ENCODE results near the gene CPNE5. TPM values are rescaled to one million over a fixed set of nuclear protein-coding genes. Genes with fewer than 3 reads are reported as not detected.
"Not testable (repeated sequence)": the region's sequence is repeated elsewhere in the genome, so short reads cannot be mapped to it uniquely, and the experiment has no call there.

Gene CPNE5
- total and polyA plus RNA-seq, 4 donors, result 0.93 to 5.2 (median 3.8) TPM

DNA sequence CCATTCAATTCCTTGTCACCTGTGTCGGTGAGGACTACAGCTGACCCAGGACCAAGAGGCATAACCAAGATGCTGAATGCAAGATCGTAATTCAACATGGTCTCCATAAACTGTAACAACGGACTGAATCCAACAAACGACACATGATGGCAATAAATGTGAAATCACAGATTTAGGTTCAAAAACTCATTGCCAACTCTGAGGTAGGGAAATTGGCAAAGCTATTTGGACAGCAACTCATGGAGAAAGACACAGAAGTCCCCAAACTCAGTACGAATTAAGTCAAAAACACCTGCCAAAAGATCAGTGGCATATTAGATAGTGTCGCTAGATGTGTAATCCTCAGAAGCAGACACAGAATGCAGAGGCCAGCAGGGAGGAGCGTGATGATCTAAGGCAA is 25.0 kb downstream of the CPNE5 start:
- H3K36me3 ChIP-seq (ENCODE audit: control insufficient read depth in 4 of 4, insufficient read depth in 4 of 4, low read length in 4 of 4), result no peaks in the 10 kb centered on the region
- no peaks in the 10 kb centered on the region for H3K27me3 ChIP-seq (ENCODE audit: control insufficient read depth in 3 of 3, insufficient read depth in 3 of 3, low read length in 2 of 3)
- H3K27ac ChIP-seq (ENCODE audit: low read depth in 1 of 2, low read length in 1 of 2), result no peak overlapping the region
- TF ChIP-seq, protein P1, sequence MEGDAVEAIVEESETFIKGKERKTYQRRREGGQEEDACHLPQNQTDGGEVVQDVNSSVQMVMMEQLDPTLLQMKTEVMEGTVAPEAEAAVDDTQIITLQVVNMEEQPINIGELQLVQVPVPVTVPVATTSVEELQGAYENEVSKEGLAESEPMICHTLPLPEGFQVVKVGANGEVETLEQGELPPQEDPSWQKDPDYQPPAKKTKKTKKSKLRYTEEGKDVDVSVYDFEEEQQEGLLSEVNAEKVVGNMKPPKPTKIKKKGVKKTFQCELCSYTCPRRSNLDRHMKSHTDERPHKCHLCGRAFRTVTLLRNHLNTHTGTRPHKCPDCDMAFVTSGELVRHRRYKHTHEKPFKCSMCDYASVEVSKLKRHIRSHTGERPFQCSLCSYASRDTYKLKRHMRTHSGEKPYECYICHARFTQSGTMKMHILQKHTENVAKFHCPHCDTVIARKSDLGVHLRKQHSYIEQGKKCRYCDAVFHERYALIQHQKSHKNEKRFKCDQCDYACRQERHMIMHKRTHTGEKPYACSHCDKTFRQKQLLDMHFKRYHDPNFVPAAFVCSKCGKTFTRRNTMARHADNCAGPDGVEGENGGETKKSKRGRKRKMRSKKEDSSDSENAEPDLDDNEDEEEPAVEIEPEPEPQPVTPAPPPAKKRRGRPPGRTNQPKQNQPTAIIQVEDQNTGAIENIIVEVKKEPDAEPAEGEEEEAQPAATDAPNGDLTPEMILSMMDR (IDR thresholded peaks at IDR 0.05; ENCODE audit: control extremely low read depth, extremely low read depth), result no peak
- DNase-seq, result no peak
- no peak for ATAC-seq (ENCODE audit: insufficient read depth, low FRiP score)
- H3K4me3 ChIP-seq, result no peak overlapping the region
- 96% methylated on average over 7 of the region's 7 CpGs for WGBS, 2 donors
- no peak overlapping the region for H3K9ac ChIP-seq (ENCODE audit: insufficient read depth in 1 of 2, low read length in 2 of 2)
- no peaks in the 10 kb centered on the region for H3K9me3 ChIP-seq (ENCODE audit: control insufficient read depth in 4 of 4, insufficient read depth in 3 of 4, low read length in 3 of 4)
- peaks cover 0 to 7% (median 0%) of the 10 kb centered on the region in 5 donors for H3K4me1 ChIP-seq (ENCODE audit: control insufficient read depth in 5 of 5, insufficient read depth in 5 of 5, low read length in 5 of 5)

DNA sequence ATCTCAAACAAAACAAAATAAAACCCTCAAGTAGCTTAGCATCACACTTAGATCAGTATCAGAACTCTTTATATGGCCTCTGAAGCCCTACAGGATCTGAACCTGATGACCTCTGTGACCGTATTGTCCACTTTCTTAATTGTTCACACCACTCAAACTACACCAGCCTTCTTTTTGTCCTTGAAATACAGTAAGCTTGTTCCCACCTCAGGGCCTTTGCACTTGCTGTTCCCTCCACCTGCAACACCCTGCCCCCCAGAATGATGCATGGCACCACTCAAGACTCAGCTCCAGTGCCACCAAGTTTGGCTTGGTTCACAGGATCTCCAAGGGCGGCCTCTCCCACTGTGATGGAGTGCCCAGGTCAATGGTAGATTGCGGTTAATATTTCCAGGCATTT is 25.7 kb downstream of the CPNE5 start:
- no peaks in the 10 kb centered on the region for H3K27me3 ChIP-seq (ENCODE audit: control insufficient read depth in 3 of 3, insufficient read depth in 3 of 3, low read length in 2 of 3)
- no peak overlapping the region for H3K27ac ChIP-seq (ENCODE audit: low read depth in 1 of 2, low read length in 1 of 2)
- ATAC-seq (ENCODE audit: insufficient read depth, low FRiP score) (no peak), DNase-seq (no peak)
- peaks cover 0 to 7% (median 0%) of the 10 kb centered on the region in 5 donors for H3K4me1 ChIP-seq (ENCODE audit: control insufficient read depth in 5 of 5, insufficient read depth in 5 of 5, low read length in 5 of 5)
- no peak overlapping the region for H3K4me3 ChIP-seq
- no peak overlapping the region for H3K9ac ChIP-seq (ENCODE audit: insufficient read depth in 1 of 2, low read length in 2 of 2)
- no peaks in the 10 kb centered on the region for H3K36me3 ChIP-seq (ENCODE audit: control insufficient read depth in 4 of 4, insufficient read depth in 4 of 4, low read length in 4 of 4)
- WGBS, 2 donors, result 66 to 85% methylated on average over 3 of the region's 3 CpGs
- H3K9me3 ChIP-seq (ENCODE audit: control insufficient read depth in 4 of 4, insufficient read depth in 3 of 4, low read length in 3 of 4), result no peaks in the 10 kb centered on the region
- TF ChIP-seq, protein P1 (IDR thresholded peaks at IDR 0.05; ENCODE audit: control extremely low read depth, extremely low read depth), result no peak

DNA sequence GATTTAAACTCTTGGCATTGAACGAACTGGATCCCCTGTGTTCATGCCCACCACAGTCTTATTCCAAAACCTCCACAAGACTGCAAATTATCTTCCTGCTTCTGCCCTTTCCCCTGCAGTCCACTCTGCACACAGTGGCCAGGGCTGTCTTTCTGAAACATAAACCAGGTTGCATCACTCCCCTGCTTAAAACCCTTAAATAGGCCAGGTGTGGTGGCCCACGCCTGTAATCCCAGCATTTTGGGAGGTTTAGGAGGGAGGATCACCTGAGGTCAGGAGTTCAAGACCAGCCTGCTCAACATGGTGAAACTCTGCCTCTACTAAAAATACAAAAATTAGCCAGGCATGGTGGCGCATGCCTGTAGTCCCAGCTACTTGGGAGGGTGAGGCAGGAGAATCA is 26.2 kb downstream of the CPNE5 start:
- not testable (repeated sequence) for H3K27ac ChIP-seq (ENCODE audit: low read depth in 1 of 2, low read length in 1 of 2); H3K4me3 ChIP-seq; H3K27me3 ChIP-seq (ENCODE audit: control insufficient read depth in 3 of 3, insufficient read depth in 3 of 3, low read length in 2 of 3); ATAC-seq (ENCODE audit: insufficient read depth, low FRiP score); H3K36me3 ChIP-seq (ENCODE audit: control insufficient read depth in 4 of 4, insufficient read depth in 4 of 4, low read length in 4 of 4); H3K4me1 ChIP-seq (ENCODE audit: control insufficient read depth in 5 of 5, insufficient read depth in 5 of 5, low read length in 5 of 5); H3K9ac ChIP-seq (ENCODE audit: insufficient read depth in 1 of 2, low read length in 2 of 2); DNase-seq; H3K9me3 ChIP-seq (ENCODE audit: control insufficient read depth in 4 of 4, insufficient read depth in 3 of 4, low read length in 3 of 4)
- WGBS, 2 donors, result 92 to 93% methylated on average over 3 of the region's 3 CpGs

DNA sequence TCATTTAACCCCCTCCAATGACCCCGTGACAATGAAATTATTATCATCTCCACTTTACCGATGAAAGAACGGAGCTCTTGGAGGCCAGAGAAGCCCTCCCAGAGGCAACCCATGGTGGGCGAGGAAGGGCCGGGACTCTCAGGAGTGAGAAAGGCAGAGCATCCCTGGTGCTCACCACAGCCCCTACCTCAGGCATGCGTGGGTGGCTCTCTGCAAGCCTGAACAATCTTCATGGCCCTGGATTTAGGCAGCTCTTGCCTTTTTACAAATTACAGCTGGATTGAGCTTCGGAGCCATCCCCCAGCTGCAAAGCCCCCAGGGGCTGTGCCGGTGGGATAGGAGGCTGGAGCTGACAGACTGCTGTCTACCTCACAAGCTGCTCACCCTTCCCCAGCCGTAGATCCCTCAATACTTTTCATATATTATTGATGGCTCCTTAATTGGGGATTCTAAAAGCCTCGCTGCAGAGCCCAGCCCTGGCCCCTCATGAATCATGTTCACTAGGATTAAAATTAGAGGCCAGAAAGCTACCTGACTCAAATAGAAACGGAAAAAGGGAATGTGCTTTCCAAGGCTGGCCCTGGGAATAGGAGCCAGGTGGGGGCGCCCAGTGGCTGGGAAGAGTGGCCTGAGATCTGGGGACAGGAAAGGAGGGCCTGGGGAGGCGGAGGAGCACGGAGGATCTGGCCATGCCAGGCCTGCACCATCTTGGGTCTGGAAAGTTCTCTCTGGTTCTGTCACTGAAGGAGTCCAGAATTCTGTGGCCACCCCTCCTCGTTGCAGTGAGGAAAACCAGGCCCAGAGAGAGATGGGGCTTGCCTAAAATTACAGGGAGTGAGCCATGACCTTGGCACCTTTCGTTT is 29.1 kb downstream of the CPNE5 start:
- ATAC-seq (ENCODE audit: insufficient read depth, low FRiP score), result no peak
- DNase-seq, result no peak
- H3K9me3 ChIP-seq (ENCODE audit: control insufficient read depth in 4 of 4, insufficient read depth in 3 of 4, low read length in 3 of 4), result no peaks in the 10 kb centered on the region
- 94% methylated on average over 16 of the region's 16 CpGs for WGBS, 2 donors
- no peak overlapping the region for H3K9ac ChIP-seq (ENCODE audit: insufficient read depth in 1 of 2, low read length in 2 of 2)
- no peaks in the 10 kb centered on the region for H3K36me3 ChIP-seq (ENCODE audit: control insufficient read depth in 4 of 4, insufficient read depth in 4 of 4, low read length in 4 of 4)
- no peak overlapping the region for H3K4me3 ChIP-seq
- peaks cover 0 to 7% (median 0%) of the 10 kb centered on the region in 5 donors for H3K4me1 ChIP-seq (ENCODE audit: control insufficient read depth in 5 of 5, insufficient read depth in 5 of 5, low read length in 5 of 5)
- peaks cover 0 to 3% (median 0%) of the 10 kb centered on the region in 3 donors for H3K27me3 ChIP-seq (ENCODE audit: control insufficient read depth in 3 of 3, insufficient read depth in 3 of 3, low read length in 2 of 3)
- TF ChIP-seq, protein P1 (IDR thresholded peaks at IDR 0.05; ENCODE audit: control extremely low read depth, extremely low read depth), result no peak
- H3K27ac ChIP-seq (ENCODE audit: low read depth in 1 of 2, low read length in 1 of 2), result no peak overlapping the region

Data from lung (tissue), 12 donors.